ENCODE measurements around the gene C1QL2.

The C1QL2 gene

GRCh38 chr2:119116411-119117295 is 41.9 kb downstream of the C1QL2 start:
- no peak for DNase-seq (ENCODE audit: low read depth)
- no peak overlapping the region for H3K4me3 ChIP-seq (ENCODE audit: low read length)
- TF ChIP-seq, protein P1, sequence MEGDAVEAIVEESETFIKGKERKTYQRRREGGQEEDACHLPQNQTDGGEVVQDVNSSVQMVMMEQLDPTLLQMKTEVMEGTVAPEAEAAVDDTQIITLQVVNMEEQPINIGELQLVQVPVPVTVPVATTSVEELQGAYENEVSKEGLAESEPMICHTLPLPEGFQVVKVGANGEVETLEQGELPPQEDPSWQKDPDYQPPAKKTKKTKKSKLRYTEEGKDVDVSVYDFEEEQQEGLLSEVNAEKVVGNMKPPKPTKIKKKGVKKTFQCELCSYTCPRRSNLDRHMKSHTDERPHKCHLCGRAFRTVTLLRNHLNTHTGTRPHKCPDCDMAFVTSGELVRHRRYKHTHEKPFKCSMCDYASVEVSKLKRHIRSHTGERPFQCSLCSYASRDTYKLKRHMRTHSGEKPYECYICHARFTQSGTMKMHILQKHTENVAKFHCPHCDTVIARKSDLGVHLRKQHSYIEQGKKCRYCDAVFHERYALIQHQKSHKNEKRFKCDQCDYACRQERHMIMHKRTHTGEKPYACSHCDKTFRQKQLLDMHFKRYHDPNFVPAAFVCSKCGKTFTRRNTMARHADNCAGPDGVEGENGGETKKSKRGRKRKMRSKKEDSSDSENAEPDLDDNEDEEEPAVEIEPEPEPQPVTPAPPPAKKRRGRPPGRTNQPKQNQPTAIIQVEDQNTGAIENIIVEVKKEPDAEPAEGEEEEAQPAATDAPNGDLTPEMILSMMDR (conservative IDR thresholded peaks at IDR 0.05; ENCODE audit: low read depth, low read length), result no peak

GRCh38 chr2:119114266-119114665 is 44.3 kb downstream of the C1QL2 start:
- DNase-seq (ENCODE audit: low read depth), result no peak
- H3K4me3 ChIP-seq (ENCODE audit: low read length), result no peak overlapping the region
- TF ChIP-seq, protein P1 (conservative IDR thresholded peaks at IDR 0.05; ENCODE audit: low read depth, low read length), result no peak

GRCh38 chr2:119113489-119113770 is 45.1 kb downstream of the C1QL2 start:
- TF ChIP-seq, protein P1 (conservative IDR thresholded peaks at IDR 0.05; ENCODE audit: low read depth, low read length), result no peak
- DNase-seq (ENCODE audit: low read depth), result no peak
- no peak overlapping the region for H3K4me3 ChIP-seq (ENCODE audit: low read length)

- TF ChIP-seq, protein P1 (conservative IDR thresholded peaks at IDR 0.05; ENCODE audit: low read depth, low read length), result no peak
- no peak for DNase-seq (ENCODE audit: low read depth)
- no peak overlapping the region for H3K4me3 ChIP-seq (ENCODE audit: low read length)
These were observed 45.6 kb downstream of the C1QL2 start for GRCh38 chr2:119112770-119113488.

GRCh38 chr2:119112230-119112629 is 46.3 kb downstream of the C1QL2 start:
- TF ChIP-seq, protein P1 (conservative IDR thresholded peaks at IDR 0.05; ENCODE audit: low read depth, low read length), result no peak
- no peak for DNase-seq (ENCODE audit: low read depth)
- no peak overlapping the region for H3K4me3 ChIP-seq (ENCODE audit: low read length)

GRCh38 chr2:119111115-119111975 is 47.2 kb downstream of the C1QL2 start:
- TF ChIP-seq, protein P1 (conservative IDR thresholded peaks at IDR 0.05; ENCODE audit: low read depth, low read length), result no peak
- H3K4me3 ChIP-seq (ENCODE audit: low read length), result no peak overlapping the region
- DNase-seq (ENCODE audit: low read depth), result no peak

Measured in retinal pigment epithelial cell (primary cell).